ENCODE results near the gene ACTL7B.
"Not testable (repeated sequence)": the region's sequence is repeated elsewhere in the genome, so short reads cannot be mapped to it uniquely, and the experiment has no call there.

The ACTL7B gene

DNA sequence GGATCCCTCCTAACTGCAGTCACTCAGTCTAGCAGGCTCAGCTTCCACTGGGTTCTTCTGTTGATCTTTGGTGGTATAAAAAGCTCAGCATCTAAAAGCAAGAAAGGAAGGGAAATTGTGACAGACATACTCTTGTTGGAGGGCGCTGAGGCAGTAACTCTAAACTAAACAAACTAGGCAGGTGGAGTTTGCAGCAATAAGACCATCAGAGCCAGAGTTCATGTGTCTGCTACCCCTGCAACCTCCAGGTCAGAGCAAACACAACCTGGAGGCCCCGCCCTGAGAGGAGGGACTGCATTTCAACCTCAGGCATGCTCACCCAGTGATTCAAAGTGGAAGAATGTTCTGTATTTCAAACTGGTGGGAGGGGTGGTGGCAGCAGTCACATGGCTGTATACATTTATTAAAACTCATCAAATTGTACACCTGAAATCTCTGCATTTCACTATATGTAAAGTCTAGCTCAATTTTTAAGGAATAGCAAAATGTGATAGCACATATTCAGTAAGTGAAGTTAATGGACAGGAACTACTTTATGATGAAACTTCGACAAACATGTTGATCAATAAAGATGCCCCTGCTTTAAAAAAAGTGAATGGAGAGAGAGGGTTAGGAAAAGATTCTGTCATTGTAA, 13.4 kb upstream of the ACTL7B start:
- DNase-seq = no peak

DNA sequence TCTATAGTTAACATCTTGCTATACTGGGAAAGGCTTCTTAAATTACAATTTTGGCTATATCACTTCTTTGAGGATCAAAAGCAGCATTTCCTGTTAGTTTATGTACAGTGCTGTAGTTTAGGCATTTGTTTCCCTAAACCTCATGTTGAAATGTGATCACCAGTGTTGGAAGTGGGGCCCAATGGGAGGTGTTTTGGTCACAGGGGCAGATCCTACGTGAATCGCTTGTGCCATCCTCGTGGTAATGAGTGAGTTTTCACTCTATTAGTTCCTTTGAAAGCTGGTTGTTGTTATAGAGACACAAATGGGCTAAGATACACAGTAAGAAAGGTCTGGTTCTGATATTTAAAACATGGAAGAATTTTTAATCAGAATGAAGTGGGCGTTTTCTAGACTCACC, 12.0 kb upstream of the ACTL7B start:
- DNase-seq = no peak

- no peak for DNase-seq
Observed at GRCh38 chr9:108867116-108867515, 11.3 kb upstream of the ACTL7B start.

- no peak for DNase-seq
Observed at GRCh38 chr9:108866001-108866420, 10.2 kb upstream of the ACTL7B start.

GRCh38 chr9:108865037-108865436, 9.3 kb upstream of the ACTL7B start:
- DNase-seq = no peak

- DNase-seq = no peak
Observed at GRCh38 chr9:108864446-108864845, 8.7 kb upstream of the ACTL7B start.

GRCh38 chr9:108863891-108864290, 8.1 kb upstream of the ACTL7B start:
- DNase-seq = no peak

- DNase-seq = no peak
Observed at GRCh38 chr9:108861997-108862396, 6.2 kb upstream of the ACTL7B start, which contains the start of gene ACTL7A. Gene ACTL7A, plus strand, starts transcription at chr9:108862266. Its CDS starts 57 bp downstream, at chr9:108862323.

DNA sequence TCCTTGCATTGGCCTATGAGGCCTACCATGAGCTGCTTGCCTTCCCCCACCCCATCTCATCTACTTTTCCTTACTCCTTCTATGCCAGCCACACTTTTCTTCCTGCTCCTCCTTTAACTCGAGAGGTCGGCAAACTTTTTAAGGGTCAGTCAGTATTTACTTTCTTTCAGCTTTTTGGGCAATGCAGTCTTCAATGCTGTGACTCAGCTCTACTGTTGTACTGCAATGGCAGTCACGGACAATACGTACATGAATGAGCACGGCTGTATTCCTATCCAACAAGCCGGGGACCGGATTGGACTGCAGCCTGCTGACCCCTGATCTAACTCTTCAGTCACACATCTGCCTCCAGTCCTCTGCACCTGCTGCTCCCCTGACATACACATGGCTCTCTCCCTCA, 5.7 kb upstream of the ACTL7B start:
- DNase-seq = no peak

DNA sequence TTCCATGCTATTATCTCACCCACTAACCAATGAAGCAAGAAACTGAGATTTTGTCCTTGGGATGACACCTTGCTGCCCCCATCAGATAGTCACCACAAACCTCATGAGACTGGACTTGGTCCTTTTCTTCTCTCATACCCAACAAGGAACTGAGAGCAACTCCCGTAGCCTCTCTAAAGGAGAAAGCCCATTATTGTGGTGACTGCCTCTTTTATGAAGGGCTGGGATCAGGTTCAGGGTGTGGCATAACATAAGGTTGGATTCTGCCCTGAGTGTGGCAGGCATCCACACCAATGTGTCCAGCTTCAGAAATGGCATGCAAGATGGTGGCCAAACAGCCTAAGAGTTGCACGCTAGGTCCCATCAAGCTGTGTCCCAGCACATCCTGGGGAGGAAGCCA, 5.0 kb upstream of the ACTL7B start:
- DNase-seq = no peak

- no peak for DNase-seq
Observed at GRCh38 chr9:108860354-108860753, 4.6 kb upstream of the ACTL7B start.

DNA sequence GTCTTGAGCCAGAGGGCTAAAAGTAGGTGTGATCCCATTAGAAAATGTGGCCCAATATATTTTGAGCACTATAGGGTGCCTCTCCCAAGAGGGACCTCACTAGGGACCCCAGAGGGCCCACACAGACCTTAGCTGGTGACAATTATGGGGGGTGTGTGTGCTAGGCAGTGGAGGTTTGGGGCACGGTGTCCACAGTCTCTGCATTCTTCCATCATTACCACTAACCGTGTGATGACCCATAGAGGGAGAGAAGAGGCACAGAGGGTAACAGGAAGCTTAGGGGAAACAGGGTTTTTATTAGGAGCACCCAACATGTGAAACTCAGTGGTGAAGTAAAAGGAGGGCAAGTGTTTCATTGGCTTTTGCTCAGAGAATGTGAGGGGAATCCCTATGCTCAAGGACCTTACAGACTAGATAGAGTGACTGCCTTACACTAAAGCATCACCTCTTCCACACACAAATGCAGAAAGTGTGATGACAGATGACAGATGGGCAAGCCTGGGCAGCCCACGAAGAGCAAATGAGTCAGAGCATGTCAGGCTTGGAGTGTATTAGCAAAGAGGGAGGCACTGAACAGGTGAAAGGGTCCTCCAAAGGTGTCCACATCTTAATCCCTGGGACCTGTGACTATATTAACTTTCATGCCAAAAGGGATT, 3.8 kb upstream of the ACTL7B start:
- DNase-seq = no peak

DNA sequence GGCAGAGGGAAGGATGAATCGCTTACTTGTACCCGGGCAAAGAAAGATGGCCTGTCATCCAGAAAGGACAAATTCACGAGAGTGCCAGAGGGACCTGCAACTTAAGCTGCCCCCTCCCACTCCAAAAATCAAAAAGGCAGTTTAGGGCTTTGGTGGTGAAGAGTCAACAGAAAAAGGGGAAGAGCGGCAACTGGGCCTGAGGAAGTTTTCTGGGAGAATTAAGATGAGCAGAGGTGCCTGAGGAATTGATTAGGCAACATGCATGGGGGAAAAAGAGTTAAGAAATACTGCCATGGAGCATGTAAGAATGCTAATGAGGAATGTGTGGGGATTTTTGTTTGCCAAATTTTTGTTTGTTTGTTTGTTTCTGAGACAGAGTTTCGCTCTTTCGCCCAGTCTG, 1.8 kb upstream of the ACTL7B start:
- DNase-seq = no peak

- DNase-seq = no peak
Observed at GRCh38 chr9:108855529-108855886, 278 bp downstream of the ACTL7B start.

DNA sequence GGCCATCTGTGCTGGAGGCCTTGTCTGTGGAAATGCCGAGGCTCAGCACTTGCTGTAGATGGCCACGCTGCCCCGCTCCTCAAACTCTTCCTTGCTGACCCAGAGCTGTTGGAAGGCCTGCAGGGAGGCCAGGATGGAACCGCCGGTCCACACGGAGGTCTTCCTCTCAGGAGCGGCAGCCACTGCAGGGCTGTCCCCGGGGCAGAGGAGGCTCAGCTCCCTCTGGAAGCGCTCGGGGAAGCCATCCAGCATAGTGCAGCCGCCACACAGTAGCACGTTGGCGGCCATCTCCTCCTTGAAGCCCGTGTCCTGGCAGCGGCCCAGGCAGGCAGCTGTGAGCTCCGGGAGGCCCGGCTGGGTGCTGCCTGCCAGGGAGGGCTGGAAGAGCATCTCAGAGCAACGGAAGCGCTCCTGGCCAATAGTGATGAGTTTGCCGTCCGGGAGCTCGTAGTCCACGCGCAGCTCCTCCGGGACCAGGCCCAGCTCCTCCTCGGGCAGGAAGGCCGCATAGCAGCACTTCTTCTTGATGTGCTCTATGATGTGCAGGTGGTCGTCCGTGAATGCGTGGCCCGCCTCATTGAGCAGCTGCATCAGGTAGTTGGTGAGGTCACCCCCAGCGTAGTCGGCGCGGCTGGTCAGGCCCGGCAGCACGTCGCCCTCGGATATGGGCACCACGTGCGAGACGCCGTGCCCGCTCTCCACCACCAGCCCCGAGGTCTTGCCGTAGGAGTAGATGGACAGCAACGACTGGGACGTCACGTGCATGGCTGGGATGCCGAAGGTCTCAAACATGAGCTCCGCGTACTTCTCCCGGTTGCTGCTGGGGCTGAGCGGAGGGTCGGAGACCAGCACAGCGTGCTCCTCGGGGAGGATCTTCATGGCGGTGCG, 901 bp downstream of the ACTL7B start:
- DNase-seq = no peak

GRCh38 chr9:108854094-108854493, 1.7 kb downstream of the ACTL7B start:
- no peak for DNase-seq

DNA sequence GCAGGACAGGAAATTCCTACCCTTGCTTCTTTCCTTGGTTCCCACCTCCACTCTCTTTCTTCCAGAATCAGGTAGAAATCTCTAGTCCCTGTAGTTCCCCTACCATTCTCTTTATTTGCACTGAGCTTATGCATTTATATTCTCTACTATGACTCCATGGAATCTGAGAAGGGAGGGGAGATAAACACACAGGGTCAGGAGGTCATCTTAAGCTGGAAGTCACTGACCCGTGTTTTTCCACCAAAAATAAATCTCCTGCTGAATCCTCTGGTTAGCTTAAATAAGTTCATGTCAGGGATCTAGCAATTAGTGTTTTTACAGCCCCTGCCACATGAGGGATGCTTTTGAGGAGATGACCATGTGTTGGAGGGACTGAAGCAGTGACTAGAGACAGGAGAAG, 3.7 kb downstream of the ACTL7B start:
- DNase-seq = no peak

GRCh38 chr9:108851138-108851537, 4.6 kb downstream of the ACTL7B start:
- DNase-seq = no peak

DNA sequence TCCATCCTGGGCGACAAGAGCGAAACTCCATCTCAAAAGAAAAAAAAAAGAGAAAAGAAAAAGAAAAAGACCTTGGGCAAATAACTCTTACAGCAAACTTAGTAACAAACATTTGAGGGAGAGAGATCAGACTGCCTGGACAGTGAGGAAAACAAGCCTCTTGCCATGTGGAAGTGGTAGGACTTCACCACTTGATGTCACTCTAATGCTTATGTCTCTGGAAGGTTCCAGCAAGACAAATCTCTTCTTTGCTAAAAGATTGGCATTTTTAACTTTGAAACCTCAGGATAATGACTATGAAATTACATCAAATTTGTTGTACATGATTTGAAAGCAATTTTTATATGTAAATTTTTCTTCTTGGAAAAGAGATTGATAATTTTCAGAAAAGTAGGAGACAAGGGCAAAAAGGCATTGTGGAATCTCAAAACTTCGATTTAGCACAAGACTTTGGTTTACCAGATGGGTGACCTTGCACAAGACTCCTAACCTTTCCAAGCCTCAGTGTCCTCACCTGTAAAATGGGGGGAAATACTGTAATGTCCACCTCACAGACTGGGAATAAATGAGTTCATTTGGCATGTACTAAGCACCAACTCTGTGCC, 5.4 kb downstream of the ACTL7B start:
- no peak for DNase-seq

DNA sequence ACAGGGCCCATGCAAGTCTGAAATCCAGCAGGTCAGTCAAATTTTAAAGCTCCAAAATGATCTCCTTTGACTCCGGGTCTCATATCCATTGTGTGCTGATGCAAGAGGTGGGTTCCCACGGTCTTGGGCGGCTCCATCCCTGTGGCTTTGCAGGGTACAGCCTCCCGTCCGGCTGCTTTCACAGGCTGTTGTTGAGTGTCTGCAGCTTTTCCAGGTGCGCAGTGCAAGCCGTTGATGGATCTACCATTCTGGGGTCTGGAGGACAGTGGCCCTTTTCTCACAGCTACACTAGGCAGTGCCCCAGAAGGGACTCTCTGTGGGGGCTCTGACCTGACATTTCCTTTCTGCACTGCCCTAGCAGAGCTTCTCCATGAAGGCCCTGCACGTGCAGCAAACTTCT, 7.5 kb downstream of the ACTL7B start:
- not testable (repeated sequence) for DNase-seq

DNA sequence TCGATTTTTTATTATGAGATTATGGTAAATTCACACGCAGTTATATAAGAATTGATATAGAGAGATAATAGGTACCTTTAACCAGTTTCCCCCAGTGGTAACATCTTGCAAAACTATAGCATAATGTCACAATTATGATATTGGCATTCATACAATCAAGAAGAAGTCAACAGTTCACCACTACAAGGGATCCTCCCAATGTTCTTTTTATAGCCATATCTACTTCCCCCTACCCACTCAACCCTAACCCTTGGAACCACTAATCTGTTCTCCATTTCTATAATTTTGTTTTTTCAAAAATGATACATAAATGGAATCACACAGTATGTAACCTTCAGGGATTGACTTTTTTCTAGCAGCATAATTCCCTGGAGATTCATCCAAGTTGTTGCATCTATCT, 9.8 kb downstream of the ACTL7B start:
- DNase-seq = no peak

DNA sequence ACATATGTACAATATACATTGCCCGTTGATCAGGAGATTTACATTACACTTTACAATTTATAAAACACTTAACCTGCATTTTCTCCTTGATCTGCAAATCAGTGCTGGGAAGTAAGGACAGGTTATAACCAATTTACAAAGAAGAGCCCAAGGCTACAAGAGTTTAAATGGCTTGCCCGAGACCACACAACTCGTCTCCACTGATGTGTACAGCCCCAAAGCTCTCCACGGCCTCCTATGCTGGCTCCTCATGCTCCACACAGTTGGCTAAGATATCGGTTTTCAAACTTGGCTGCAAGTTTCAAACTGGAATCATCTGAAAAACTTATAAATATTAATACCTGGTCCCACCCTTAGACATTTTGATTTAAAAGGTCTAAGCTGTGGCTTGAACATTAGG, 10.3 kb downstream of the ACTL7B start:
- no peak for DNase-seq

DNA sequence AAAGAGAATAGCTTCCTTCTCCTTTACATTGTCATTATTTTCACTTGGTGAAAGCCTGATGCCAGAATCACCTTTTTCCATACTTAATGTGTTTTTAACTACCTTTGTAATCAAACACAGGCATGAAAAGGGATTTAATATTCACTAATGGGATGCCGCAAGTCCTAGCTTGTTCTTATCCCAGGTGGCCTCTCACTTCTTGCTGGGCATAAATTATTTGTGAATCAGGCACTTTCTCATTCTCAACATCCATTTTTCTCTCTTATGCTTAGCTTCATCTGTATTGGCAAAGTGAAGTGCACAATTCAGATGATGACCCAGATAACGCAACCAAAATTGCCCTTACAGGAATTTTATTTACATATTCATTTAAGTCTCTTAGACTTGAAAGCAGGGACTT, 10.9 kb downstream of the ACTL7B start:
- DNase-seq = no peak

Data from T-helper 1 cell (primary cell).